Measurements from ENCODE around the gene BCL6.
A peak's percentile ranks its signal among the peaks of the same experiment; 100 is the strongest.
"Not testable (repeated sequence)": the region's sequence is repeated elsewhere in the genome, so short reads cannot be mapped to it uniquely, and the experiment has no call there.

The BCL6 gene

DNA sequence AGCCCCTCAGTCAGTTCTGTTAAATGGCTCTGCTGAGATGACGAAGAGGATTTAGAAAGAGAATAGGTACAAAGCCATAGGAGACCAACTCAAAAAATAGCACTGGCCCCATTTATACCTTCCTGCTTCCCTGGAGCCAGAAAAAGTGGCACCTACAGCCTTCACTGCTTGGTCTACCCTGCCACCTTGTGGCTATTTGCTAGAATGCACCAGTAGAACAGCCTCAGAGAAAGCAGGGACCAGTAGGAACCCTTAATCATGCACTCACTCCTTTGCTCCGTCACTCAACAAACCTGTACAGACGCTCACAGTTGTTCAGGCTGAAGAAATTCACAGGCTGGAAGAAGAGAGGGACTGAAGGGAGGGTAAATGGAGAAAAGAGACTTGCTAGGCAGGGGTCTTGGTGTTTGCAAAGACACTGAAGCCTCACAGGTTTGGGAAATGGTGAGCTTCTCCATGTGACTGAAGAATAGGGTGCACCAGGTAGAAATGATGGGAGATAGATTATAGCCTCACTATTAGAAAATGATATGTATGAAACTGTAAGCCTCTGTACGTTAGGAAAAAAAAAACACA is 30.8 kb downstream of the BCL6 start:
- no peak for DNase-seq (ENCODE audit: low read depth, low spot score)

DNA sequence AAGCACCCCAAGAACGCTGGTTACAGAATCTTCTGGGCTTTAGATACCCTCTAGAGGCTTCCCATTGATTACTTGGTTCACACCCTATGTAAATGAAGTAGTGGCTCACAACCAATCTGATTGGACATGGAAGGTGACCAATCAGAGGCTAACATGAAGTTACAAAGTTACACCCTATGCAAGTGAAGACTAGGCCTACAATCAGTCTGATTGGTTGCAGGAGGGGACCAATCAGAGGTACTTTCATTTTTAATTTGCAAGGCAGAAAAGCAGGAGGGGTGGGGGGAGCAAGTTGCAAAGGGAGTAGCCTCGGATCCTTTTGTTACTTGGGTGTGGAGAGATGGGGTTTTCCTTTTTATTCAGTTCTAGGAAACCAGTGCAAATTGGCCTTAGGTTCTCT is 31.8 kb downstream of the BCL6 start:
- no peak for DNase-seq (ENCODE audit: low read depth, low spot score)

DNA sequence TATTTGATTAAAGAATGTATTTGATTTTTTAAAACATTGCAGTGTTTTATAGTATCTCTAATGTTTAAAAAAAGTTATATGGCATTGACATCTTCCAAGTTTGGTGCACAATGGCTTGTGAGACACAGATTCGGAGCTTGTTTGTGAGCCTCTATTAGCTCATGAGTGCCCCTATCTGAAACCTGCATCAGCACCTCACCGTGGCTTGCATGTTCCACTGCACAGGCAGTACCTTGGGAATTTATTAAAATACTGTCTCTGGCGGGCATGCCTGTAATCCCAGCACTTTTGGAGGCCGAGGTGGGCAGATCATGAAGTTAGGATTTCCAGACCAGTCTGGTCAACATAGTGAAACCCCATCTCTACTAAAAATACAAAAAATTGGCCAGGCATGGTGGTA is 36.1 kb downstream of the BCL6 start:
- no peak for DNase-seq (ENCODE audit: low read depth, low spot score)

DNA sequence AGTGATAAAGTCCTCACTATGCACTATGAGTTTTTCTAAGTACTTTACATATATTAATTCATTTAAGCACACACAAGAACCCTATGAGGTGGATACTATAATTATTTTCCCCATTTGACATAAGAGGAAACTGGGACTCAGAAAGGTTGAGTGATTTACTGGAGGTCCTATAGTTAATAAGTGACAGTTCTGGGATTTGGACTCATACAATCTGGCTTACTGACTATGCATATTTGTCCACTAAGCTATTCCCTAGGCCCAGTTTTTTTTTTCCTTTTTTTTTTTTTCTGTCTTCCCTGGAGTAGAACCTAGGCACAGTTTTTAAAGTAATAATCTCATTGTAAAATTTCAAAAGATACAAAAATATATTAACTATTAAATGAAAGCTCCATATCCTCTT is 36.6 kb downstream of the BCL6 start:
- no peak for DNase-seq (ENCODE audit: low read depth, low spot score)

DNA sequence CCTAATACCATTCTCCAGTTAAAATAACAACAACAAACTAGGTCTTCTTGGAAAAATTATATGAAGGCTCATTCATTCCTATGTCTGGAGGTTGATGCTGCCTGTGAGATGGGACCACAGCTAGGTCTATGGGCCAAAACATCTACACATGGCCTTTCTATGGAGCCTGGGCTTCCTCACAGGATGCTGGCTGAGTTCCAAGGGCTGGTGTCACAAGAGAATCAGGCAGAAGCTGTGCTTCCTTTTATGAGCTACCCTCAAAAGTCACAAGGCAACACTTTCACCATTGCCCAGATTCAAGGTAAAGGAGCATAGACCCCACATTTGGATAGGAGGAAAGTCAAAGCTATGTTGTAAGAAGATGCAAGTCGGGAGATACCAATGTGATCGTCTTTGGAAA is 38.3 kb downstream of the BCL6 start:
- no peak for DNase-seq (ENCODE audit: low read depth, low spot score)

DNA sequence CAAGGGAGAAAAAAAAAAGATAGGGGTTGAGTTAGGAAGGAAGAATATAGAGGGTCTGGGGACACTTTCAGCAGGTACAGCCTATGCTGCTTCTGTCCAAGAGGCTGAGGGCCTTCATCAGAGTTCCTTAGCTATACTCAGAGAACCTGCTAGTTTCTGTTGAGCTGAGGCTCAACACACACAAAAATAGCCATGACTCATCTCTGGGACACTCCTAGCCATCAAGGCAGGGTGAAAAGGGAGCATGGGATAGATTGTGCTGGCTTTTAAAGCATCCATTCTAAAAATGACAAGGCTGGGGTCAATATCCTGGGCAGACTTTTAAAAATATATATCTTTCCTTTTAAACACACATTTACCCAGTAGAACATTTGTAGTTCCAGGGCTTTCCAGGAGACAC is 40.1 kb downstream of the BCL6 start:
- DNase-seq (ENCODE audit: low read depth, low spot score): no peak

DNA sequence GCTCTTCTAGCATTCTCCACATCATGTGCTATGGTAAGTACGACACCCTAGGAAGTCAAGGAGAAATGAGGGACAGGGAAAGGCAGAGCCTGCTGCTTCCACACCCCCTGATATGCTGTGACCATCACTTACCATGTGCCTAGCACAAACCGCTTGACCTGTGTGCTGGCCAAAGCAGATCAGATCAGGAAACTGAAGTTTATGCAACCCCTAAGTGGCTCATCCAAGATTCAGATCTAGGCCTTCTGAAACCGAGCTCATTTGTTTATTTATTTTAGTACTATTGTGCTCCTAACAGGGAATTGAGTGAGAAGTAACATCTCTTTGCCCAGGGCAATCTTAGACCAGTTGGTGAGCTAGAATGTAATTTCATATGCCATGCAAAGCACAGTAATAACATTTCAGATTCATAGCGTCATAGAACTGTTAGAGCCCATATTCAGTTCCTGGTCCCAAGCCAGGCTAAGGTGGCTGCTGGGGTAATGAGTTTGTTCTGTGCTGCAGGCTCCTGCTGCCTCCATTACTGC is 42.7 kb downstream of the BCL6 start, which contains the start of gene RTP2:
Gene RTP2 (minus strand): TSS at position 51 of the 527 bp plus-strand sequence. CDS start 429 bp downstream, outside the sequence.
- no peak for DNase-seq (ENCODE audit: low read depth, low spot score)

DNA sequence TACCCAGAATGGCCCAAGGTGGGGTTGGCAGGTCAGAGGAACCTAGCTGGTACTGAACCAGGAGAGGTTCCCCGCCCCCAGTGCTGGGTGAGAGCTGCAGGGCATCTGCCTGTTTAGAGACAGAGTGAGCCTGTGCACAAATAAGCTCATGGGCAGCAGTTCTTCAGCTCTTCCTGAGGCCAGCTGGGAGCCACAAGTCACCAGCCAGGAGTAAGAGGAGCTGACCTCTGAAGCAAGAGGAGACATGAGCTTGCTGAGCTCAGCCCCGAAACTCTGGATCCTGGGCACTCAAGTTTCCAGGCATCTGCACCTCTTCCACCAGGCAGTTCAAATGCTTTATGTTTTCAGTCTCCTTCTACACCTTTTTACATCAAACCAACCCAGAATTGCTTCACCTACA is 45.0 kb downstream of the BCL6 start:
- DNase-seq (ENCODE audit: low read depth, low spot score): no peak

DNA sequence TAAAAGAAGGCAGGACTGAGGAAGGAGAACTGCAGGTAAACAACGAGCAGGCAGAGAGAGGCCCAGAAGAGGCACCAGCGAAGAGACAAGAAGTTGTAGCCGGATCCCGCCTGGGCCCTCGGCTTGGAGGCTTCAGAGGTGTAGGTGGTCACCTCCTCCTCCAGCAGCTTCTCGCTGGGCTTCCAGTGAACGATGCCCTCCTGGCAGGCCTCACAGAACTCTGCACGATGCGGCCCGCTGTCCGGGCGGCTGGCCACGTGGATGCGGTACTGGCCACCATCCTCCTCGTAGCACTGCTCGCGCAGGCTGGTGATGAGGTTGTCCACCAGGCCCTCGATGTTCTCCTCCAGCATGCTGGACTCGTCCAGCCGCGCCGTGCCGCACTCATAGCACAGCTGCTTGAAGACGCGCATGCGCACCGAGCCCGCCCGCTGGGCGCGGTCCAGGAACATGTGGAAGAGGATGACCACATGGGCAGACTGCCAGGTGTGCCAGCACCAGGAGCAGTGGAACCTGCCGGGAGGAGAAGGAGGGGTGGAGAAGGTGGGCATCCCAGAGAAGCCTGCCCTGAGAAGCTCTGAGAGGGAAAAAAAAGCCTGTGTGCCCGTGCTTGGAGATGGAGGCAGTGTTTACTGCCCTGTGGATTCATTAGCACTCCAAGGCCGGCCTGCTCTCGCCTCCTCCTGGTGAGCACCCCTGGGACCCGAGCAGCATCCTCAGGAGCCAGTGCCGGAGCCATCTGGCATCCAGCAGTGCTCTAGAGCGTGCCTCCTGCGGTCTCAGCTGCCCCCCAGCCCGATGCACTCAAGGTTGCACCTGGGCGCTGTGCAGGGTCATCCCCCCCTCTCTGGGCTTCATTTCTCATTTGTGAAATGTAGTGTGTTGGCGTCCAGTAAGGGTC is 46.5 kb downstream of the BCL6 start:
- no peak for DNase-seq (ENCODE audit: low read depth, low spot score)

DNA sequence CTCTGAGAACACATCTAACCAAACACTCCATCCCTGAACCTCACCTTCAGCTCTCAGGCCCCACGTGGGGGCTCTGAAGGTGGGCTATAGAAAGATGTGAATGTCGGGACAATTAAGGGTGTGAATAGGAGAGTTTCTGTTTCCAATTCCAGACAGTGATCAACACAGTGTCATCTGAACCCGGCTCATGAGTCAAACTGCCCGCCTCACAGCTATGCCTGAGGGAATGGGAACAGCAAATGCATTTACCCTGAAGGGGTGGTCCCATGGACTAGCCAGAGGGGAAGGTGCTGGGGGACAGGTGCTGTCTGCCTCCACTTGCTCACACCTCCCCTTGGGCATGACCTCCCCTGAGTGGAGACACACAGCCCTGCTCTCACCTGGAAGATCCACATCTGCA is 49.2 kb downstream of the BCL6 start:
- DNase-seq (ENCODE audit: low read depth, low spot score): no peak

DNA sequence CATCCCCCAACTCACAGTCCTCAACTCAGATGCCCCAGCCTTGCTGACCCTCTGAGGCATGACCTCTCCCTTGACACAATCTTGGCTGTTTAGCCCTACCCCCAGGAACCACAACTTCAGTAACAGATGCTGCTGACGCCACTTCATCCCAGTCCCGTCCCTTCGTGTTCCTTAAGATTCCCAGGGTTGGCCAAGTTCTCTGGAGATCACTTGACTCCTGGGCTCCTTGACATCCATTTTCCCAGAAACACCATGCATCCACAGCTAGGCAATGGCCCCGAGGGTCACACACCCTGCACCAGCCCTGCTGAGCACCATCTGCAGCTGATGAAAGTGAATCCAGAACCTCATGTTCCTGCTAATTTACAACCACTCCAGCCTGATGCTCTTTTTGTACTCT is 49.8 kb downstream of the BCL6 start:
- DNase-seq (ENCODE audit: low read depth, low spot score): no peak

DNA sequence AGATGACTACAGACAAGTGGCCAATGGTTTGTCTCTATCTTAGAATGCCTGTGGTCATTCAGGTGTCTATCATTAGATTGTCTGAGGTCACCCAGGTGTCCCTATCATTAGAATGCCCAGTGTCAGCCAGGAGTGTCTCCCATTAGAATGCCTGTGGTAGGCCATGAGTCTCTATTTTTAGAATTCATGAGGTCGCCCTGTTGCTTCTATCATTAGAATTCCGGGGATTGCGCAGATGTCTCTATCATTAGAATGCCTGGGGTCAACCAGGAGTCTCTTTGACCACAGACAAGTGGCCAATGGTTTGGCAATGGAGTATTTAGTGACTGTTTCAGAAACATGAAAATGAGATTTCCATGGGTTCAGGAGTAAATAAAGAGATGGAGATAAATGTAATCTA is 50.5 kb downstream of the BCL6 start:
- DNase-seq (ENCODE audit: low read depth, low spot score): no peak

DNA sequence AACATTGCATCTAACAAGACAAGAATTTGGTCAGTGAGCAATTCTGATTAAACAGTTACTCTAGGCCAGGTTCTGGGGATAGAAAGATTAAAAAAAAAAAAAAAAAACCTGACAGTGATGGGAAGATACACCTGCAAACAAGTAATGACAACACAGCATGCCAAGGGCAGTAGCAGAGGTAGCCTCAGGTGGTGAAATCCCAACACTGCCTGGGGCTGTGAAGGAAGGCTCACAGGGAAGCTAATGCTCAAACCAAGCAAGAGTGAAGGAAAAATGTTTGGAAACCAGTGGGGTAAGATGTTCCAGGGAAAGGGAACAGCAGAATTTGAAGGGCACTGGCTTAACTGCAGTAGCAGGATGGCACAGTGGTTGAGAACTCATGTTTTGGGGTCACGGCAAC is 51.8 kb downstream of the BCL6 start:
- no peak for DNase-seq (ENCODE audit: low read depth, low spot score)

DNA sequence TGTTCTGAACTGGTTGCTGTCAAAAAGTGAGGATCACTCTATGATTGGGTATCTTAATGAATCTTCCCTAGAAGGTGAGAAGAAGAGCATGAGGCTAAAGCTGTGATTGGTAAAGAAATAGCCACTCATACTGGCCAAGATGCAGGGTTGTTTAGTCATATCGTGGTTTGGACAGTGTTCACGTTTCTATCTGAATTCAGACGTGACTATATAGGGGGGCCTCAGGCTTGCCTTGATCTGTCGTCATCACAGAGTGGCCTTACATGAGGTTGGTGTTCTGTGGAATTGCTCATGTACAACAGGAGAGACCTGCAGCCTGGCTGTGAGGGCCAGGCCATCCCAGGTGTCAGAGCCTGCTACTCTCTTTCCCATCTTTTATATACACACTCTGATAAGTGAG is 55.3 kb downstream of the BCL6 start:
- no peak for DNase-seq (ENCODE audit: low read depth, low spot score)

DNA sequence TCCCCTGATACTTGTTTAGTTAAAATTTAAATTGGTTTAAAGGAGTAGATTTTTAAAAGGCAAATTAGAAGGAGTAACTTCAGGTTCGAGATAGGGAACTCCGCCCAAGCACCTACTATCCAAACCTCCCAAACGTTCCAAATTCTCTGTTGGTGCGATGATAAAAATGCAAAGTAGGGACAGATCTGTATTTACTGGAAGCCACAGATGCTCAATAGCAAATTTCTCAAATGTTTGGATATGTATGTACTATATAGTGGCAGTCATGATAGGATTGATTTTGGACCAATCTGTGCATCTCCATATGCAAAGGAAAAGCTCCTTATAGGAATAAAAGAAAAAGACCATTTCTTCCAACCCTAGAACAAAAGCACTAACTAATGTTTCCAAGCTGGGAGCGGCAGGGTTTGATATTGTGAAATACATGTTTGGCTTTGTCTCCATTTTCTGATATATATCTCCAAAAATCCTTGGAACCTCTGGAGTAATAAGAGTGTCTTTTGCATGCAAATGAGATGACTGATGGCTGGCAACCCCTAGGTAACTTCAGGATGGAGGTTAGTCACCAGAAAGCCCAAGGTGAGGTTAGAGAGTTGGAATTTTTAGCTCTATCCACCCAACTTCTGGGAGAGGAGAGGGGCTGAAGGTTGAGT is 58.5 kb downstream of the BCL6 start:
- no peak for DNase-seq (ENCODE audit: low read depth, low spot score)

DNA sequence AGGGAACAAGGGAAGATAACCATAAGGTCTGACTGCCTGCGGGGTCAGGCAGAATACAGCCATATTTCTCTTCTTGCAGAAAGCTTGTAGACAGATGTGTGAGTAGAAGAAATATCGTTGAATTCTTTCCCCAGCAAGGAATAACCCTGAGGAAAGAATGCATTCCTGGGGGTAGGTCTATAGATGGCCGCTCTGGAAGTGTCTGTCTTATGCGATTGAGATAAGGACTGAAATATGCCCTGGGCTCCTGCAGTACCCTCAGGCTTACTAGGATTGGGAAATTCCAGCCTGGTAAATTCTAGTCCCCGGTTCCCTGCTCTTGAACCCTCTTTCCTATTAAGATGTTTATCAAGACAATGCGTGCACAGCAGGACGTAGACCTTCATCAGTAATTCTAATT is 59.3 kb downstream of the BCL6 start:
- no peak for DNase-seq (ENCODE audit: low read depth, low spot score)

DNA sequence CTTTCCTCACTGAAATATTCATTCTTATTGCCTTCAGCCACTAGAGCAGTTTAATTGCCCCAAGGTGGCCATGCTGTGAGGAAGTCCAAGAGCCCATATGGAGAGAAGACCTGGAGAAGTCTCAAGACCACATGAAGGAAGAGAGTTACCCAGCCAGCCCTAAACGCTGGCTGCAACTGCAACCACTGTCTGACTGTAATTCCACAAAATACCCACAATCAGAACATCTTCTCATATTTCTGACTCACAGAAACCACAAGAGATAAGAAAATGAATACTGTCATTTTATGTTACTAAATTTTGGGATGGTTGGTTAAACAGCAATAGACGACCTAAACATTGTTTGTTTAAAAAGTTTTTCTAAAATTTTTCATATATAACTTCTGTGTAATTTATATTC is 60.4 kb downstream of the BCL6 start:
- DNase-seq (ENCODE audit: low read depth, low spot score): no peak

DNA sequence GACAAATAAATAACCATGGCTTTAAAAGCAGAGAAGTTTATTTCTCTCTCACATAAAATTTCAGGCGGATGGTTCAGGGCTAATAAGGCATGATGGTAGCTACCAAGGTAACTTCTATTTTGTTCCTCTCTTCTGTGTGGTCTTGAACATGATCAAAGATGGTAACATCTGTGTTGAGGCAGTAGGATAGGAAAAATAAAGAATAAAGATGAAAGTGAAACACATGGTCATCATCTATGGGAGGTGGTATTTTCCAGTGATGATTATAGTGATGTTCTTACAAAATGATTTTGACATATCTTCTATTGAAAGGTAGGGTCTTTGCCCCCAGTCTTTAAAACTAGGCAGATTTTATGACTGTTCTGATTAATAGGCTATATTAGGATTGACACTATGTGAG is 60.8 kb downstream of the BCL6 start:
- DNase-seq (ENCODE audit: low read depth, low spot score): no peak

DNA sequence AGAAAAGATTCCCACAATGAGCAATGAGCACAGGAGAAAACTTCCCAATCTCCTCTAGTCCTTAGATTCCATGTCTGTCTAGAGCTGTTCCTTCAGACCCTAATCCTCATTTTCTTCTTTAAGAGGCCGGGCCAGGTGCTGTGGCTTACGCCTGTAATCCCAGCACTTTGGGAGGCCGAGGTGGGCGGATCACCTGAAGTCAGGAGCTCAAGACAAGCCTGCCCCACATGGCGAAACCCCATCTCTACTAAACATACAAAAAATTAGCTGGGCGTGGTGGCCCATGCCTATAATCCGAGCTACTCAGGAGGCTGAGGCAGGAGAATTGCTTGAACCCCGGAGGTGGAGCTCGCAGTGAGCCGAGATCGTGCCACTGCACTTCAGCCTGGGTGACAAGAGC is 63.5 kb downstream of the BCL6 start:
- not testable (repeated sequence) for DNase-seq (ENCODE audit: low read depth, low spot score)

DNA sequence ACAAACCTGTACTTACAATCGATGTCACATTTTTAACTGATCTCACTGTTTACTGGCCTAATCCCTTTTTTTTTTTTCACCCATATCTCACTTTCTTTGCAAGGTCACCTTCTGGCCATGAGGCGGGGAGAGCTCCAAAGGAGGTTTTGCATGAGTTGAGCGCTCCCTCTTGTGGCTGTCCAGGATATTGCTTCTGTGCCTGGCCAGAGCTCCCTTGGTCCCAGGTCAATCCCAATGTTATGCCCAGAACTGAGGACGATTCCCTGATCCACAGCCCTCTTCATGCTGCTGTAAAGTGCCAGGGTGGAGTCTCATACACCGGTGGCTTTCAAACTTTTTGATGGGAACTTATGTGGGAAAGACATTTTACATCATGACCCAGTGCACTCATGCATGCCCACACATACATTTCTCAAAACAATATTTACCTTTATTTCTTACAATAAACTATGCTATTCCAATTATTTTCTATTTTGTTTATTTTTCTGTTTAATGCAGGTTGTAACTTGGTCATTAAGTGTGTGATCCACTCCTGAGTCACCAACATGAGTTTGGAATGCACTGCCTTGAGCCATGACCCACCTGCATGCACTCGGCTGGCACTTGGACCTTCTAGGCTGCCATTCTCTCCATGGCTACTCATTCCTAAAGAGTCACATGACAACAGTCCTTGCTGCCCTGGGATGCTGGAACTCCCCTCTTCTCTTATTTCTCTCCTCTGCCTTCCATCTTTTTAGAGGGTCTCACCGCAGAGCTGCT is 65.5 kb downstream of the BCL6 start:
- peak; percentile 48 for DNase-seq (ENCODE audit: low read depth, low spot score)

DNA sequence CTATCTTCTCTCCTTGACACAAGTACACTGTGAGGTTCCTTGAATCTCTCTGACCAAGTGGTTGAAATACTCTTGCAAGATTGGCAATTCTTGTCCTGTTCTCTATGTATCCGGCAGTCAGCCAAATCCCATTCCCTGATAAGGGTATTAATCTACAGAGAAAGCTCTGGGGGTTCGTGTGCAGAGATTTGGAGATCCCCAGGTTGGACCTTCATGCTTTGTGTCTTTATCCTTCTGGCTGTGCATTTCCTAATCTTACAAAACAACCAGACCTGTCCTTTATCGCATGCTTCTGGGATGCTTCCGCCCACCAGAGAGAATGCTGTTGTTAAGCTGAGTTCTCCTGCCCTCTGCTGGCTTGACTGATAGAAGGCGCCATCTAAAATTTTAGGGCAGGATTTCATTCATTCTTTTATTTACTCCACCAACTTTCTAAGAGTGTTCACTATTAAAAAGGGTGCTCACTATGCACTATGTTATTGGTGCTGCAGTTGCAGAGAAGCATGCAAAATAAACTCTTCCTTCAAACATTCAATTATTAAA is 66.5 kb downstream of the BCL6 start:
- DNase-seq (ENCODE audit: low read depth, low spot score): peak; percentile 33

DNA sequence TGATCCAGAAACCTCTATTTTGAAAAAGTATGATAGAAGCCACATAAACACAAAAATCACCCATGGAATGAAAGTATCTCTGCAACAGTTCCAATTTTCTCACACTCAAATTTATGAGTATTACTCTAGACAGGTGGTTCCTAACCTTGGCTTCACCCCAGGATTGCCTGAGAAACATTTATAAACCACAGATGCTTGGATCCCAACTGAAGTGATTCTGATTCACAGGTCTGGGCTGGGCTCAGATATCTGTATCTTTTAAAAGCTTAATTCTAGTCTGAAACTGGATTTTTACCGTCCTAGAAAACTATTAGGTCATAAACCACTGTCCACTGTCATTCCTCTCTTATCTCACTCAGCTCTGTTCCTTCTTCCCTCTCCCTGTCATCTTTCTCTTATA is 67.7 kb downstream of the BCL6 start:
- no peak for DNase-seq (ENCODE audit: low read depth, low spot score)
